ENCODE data around the gene ITIH5.

DNA sequence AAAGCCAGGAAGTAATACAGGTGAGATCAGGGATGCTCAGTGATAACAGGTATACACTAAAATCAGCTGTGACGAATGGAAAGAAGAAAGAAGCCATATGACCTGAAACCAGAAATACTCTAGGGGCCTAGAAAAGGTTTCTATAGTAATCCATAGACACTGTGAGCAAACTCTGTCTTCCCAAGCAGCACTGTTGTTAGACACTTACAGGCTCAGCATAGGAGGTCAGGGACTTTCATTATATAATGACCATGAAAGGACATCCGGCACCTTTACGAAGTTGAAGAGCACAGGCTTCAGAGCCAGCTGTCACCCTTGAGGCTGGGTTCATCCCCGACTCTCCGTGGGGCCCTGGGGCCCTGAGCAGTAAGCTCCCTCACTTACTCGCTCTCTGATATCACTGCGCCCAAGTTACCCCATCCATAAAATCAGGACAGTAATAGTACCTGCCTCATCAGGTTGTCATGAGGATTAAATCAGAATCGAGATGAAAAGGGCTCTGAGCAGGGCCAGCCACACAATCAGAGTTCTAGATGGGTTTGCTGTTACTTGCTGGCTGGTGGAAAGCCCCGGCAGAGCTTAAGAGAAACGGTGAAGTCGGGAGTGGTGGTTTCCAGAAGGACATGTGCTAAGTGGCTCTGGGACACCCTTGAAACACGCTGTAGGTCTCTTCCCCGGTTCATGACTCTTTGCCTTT lies 79.5 kb downstream of the ITIH5 start:
- TF ChIP-seq CTCF (IDR thresholded peaks at IDR 0.05; ENCODE audit: low read length): no peak
- TF ChIP-seq EZH2 (optimal IDR thresholded peaks at IDR 0.05; ENCODE audit: low read depth, low read length): no peak
- no peak for TF ChIP-seq EZH2phosphoT487 (IDR thresholded peaks at IDR 0.05; ENCODE audit: low read length)

All from MM.1S (cell line).